GM21423 (cell line): ENCODE data around the gene FUNDC2.

ENCODE experiments used
- ATAC-seq: cut with Tn5 transposase; IDR thresholded peaks from one replicate; pipeline ENCODE4 v1.9.1; 2021; ENCODE audit warnings: mild to moderate bottlenecking, moderate library complexity; ENCODE audit not compliant: unreplicated experiment

The FUNDC2 gene

GRCh38 chrX:155068165-155068564 is 41.5 kb downstream of the FUNDC2 start:
- no peak for ATAC-seq

GRCh38 chrX:155069414-155069813 is 42.8 kb downstream of the FUNDC2 start:
- no peak for ATAC-seq

GRCh38 chrX:155070038-155070437 is 43.4 kb downstream of the FUNDC2 start:
- no peak for ATAC-seq

GRCh38 chrX:155070663-155070974 is 44.0 kb downstream of the FUNDC2 start:
- ATAC-seq: peak; percentile 20

GRCh38 chrX:155070975-155071693 is 44.5 kb downstream of the FUNDC2 start, which contains the start of the genes BRCC3, CMC4 and MTCP1:
BRCC3 (plus strand) TSS chrX:155071508; CDS start chrX:155071528, 20 bp downstream.
CMC4 (minus strand) TSS chrX:155071136; CDS start chrX:155064023, 7,113 bp downstream.
MTCP1 (minus strand) TSS chrX:155071136; CDS start chrX:155066010, 5,126 bp downstream.
- peak; percentile 87 for ATAC-seq

GRCh38 chrX:155071694-155072280 is 45.1 kb downstream of the FUNDC2 start:
- ATAC-seq: peak; percentile 11

GRCh38 chrX:155086202-155086840 is 59.7 kb downstream of the FUNDC2 start:
- no peak for ATAC-seq

- ATAC-seq: no peak
Observed at GRCh38 chrX:155086961-155087735, 60.5 kb downstream of the FUNDC2 start.

GRCh38 chrX:155094468-155095061 is 67.9 kb downstream of the FUNDC2 start:
- ATAC-seq: peak; percentile 49

GRCh38 chrX:155105919-155106318 is 79.3 kb downstream of the FUNDC2 start:
- no peak for ATAC-seq

GRCh38 chrX:155108427-155108826 is 81.8 kb downstream of the FUNDC2 start:
- ATAC-seq: no peak
